PC-9 (cell line): ENCODE measurements around the gene LRFN2.

ENCODE experiments used
- EZH2 ChIP-seq: fragments of 200-600 bp; sonication (generic); IDR thresholded peaks from 2 replicates; pipeline ENCODE4 v1.8.0; 2017; ENCODE audit warnings: antibody characterized with exemption, low read depth
- TF ChIP-seq, protein P1 (sequence below): fragments of 200-600 bp; sonication (generic); conservative IDR thresholded peaks from 2 replicates; pipeline ENCODE4 v1.6.1; 2017; ENCODE audit warnings: mixed run types, antibody characterized with exemption, mild to moderate bottlenecking, moderate library complexity

DNA sequence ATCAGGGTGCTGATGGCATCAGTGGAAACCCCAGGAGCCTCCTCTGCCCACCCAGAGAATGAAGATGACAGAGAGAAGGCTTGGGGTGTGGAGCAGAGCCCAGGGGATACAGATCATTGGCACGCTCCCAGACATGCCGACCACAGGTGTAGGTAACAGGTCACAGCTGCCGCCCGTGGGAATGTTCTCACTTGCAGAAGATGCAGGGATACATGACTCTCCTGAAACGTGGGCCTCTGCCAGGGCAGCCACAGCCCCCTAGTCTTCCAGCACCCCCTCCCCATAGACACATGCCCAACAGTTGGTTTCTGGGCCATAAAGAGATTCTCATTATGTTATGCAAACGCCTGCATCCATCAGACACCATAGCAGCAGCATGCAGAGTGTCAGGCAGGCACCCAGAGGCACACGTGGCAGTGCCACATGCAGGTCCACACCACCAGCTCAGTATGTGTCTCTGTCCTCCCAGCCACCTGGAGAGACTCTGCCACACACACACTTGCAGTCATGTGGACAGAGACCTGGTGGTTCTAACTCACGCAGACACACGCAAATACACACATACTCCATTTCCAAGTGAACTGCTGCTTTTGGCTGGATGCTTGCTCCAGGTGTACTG, 45.5 kb downstream of the LRFN2 start:
- TF ChIP-seq, protein P1, sequence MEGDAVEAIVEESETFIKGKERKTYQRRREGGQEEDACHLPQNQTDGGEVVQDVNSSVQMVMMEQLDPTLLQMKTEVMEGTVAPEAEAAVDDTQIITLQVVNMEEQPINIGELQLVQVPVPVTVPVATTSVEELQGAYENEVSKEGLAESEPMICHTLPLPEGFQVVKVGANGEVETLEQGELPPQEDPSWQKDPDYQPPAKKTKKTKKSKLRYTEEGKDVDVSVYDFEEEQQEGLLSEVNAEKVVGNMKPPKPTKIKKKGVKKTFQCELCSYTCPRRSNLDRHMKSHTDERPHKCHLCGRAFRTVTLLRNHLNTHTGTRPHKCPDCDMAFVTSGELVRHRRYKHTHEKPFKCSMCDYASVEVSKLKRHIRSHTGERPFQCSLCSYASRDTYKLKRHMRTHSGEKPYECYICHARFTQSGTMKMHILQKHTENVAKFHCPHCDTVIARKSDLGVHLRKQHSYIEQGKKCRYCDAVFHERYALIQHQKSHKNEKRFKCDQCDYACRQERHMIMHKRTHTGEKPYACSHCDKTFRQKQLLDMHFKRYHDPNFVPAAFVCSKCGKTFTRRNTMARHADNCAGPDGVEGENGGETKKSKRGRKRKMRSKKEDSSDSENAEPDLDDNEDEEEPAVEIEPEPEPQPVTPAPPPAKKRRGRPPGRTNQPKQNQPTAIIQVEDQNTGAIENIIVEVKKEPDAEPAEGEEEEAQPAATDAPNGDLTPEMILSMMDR, result no peak
- TF ChIP-seq EZH2, result no peak
